SK-N-DZ (cell line): ENCODE results near the gene GPATCH11. TPM values are rescaled to one million over a fixed set of nuclear protein-coding genes. Genes with fewer than 3 reads are reported as not detected.

ENCODE experiments used
- DNase-seq: peaks from one replicate; pipeline ENCODE4 v3.0.0-alpha.2; 2015; ENCODE audit warnings: low spot score
- polyA plus RNA-seq, 2 experiments: library from polyadenylated mRNA; depleted of rRNA; stranded (reverse); fragments of >200 nt; gene quantifications; 2 replicates each; pipeline ENCODE4 v1.2.3, GENCODE V29; 2014

GPATCH11 gene
- polyA plus RNA-seq (2014; cell fraction: cytosol; rRNA removed) = 12.0 and 12.6 TPM in 2 replicates
- polyA plus RNA-seq (2014; cell fraction: nucleus; rRNA removed) = 5.0 and 5.2 TPM in 2 replicates

DNA sequence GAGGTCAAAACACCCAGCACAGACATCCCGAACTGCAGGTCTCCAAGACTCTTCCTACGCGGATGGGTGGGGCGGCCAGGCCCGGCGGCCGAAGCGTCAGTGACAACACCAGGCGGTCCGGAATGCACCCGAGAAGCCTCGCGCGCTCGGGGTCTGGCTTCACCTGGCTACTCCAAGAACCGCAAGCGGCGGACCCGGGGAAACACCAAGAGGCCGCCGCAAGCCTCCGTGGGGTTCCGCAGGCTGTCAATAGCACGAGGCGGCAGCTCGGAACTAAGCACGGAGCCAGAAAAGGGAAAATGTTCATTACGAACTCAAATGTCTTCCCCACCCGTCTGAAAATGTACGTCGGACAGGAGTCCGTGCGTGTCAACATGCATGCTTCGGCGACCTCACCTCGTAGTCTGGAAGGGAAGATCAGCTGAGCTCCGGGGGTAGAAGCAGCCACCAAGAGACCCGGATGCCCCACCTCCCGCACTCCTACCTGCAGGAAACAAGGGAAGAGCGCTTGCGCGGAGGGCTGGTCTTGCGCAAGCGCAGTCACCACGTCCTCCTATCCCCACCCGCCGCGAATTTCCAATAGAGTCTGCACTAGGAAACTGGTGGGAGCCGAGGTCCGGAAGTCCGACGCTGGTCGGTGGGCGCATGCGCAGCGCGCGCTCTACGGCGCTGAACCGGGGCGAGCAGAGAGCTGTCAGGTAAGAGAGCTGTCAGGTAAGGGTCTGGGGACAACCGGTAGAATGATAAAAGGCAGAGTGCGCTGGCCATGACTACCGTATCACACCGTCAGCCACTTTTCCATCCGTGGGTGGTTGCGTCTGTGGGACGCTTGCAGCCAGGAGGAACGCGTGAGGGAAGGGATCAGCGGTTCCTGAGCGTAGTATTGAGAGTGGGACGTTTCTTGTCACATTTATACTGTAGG, at the start of gene GPATCH11, which contains the start of gene HEATR5B:
TSS of gene GPATCH11 (plus strand) at position 646 of the 922 bp plus-strand sequence. CDS start 3,864 bp downstream, outside the sequence.
TSS of gene HEATR5B (minus strand) at position 500 of the 922 bp plus-strand sequence. CDS start 958 bp downstream, outside the sequence.
- peak; percentile 96 for DNase-seq

DNA sequence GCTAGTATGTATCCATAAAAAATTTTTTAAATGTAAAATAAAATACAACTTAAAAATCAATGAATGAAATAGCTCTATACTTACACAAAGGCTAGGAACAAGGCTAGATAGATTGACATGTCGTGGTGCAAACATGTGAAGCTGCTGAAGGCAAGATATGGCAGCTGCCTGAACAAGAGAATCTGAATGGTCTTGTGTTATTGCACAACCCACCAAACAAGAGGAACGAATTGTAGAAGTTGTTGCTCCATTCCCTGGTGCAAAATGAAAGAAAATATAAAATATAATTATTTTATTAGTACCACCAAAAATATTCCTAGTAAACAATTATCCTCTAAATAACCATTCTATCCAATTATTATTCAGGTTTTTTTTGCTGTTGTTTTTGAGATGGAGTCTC, 46.5 kb upstream of the GPATCH11 start:
- no peak for DNase-seq

DNA sequence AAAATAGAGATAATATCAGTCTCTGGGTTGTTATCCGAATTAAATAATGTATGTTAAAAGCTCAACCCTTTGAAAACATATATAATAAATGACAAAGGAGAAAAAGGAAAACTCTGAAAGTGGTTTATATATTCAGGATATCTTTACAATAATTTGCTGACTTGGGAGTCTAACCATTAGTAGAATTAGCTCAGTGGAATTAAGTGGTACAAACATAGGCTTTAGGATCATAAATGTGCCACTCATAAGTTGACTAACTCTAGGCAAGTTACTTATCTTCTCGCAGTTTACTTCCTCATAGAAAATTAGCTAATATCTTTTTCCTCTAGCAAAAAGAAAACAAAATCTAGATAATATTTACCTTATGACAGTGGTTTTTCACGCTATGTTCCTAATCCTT, 44.7 kb upstream of the GPATCH11 start:
- no peak for DNase-seq

DNA sequence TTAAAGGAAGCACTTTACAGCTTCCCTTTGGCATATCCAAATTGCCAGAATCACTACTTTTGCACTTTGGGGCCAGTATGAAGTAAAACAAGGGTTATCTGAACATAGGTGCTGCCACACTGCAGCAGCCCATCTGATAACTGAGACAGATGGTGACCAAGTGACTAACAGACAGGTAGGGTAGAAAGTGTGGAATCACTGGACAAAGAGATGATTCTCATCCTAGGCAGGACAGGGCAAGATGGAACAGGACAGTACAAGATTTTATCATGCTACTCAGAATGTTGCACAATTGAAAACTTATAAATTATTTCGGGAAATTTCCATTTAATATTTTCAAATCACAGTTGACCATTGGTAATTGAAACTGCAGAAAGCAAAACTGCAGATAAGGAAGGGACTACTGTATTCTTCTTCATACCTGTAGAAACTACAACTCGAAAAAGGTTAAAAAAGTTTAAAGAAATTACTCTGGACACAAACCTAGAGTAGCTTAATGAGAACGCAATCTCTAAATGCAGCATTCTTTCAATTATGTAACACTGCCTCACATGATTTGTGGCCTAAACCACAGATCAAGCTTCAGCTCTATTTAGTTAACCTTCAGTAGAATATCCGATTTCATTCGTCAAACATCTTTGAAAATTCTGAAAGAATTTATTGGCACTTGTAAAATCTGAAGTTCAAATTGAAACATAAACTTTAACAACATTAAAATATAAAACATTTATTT, 31.6 kb upstream of the GPATCH11 start:
- no peak for DNase-seq

DNA sequence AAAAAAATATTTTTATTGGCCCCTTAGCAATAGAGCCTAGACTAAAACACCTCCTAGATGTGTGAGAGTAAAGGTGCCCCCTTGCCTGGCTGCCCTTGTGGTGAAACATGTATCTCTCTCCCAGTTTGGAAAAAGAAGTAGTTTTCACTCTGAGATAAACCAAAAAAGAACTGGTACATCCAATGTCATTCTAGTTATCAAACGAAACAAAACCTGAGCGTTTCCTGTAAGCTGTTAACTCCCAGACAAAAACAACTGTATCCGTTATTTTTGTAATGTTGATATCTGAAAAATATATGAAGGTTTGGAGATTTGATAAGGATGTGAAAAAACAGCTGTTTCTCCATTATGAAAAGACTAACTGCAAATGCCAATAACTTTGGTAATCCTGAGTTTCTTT, 24.5 kb upstream of the GPATCH11 start:
- DNase-seq = no peak

DNA sequence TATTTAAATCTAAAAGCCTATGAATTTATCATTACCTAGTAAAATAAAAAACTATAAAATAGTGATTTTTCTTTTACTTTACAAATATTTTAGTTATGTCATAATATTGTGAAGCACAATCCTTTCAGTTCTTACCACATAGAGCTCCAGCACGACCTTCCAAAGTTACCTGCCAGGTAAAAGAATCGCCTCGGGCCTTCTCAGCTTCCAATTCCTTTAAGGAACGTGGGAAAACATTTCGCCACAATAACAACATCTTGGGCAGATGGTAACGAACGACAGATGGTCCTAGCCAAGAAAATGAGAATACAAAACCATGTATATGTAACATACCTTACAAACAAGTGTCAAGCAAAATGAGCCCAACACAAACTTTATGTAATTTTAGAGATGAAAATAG, 23.9 kb upstream of the GPATCH11 start:
- no peak for DNase-seq

DNA sequence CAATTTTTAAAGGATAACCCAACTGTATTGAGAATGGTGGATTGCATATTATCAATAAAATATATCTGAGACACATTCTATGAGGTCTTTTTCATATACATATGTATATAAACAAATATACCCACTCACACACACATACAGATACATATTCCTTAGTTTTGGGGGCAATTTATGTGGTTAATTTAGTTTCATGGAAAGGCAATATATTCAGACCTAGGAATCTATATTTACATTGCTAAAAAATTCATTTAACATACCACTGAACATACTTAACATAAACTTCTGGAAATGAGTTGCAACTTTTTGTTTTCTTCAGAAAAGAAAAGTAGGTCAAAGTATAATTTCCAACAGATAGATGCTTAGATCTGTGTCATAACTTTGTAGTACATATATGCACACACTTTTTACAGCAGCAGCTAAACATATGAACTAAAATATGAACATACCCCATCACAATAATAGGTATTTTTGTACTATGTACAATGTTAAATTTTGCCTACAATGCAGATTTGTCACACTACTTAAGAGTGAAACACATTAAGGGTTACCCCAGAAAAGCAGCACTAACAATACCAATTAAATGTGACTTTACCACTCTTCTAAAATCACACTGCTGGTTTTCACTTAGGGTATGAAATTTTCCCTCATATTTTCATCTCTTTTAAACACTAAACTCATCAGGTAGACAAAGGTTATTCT, 23.2 kb upstream of the GPATCH11 start:
- DNase-seq = no peak

DNA sequence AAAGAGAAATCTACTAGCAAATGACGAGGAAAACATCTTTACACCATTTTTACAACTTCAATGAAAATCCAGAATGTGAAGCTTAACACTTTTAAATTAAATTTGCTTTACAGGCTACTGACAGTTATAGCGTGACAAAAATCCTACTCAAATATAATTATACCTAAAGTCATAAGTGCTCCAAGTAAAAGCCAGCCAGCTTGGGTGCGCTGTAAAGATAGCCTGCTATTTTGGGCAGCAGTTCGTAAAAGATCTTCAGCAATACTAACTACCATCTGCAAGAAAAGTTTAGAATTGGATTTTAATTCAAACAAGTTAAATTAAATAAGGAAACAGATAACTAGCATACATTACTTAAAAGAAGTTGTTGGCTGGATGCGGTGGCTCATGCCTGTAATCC, 22.5 kb upstream of the GPATCH11 start:
- no peak for DNase-seq

DNA sequence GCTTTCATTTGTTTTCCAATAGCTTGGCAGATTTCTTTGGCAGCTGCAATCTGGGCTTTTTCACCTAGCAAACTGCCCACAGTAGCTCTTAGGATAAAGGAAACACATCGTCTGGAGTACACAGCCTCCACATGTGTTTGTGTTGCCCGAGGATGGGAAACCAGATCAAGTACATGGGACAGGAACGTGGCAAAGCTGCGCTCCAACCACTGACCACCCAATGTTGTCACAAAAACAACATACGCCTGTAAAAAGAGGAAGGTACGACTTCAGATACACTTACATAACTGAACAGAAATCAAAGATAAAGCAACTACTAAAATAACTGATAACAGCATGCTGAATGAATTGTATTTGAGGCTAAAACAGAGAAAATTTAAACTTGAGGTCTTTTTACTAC, 15.6 kb upstream of the GPATCH11 start:
- DNase-seq = no peak

DNA sequence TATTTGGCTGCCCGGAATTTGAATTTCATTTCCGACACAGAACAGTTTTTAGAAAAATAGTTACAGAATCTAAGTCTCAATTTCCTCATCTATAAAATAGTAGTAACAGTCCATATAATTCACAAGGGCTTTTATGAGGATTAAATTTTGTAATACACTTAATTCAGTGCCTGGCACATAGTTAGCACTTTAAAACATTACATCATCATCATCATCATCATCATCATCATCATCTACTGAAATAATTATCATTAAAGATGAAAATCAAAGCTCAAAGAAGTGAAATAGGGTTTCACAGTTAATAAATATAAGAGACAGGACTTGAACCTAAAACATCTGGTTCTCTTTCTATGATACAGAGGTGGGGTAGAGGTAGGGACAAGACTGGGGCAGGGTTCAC, 13.4 kb upstream of the GPATCH11 start:
- DNase-seq = no peak

DNA sequence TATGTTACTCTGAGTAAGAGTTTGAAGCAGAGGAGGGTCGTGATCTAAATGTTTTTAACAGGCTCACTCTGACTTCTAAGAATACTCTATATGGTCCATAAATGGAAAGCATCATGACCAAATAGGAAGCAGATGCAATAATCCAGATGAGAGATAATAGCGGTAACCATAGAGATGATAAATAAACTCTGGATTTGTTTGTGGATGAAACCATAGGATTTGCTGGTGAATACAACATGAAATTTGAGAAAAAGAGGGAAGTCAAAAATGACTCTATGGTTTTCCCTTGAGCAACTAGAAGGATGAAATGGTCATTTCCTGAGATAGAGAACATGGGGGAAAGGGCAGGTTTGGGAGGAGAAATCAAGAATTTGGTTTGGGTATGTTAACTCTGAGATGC, 4.1 kb upstream of the GPATCH11 start:
- DNase-seq = no peak

DNA sequence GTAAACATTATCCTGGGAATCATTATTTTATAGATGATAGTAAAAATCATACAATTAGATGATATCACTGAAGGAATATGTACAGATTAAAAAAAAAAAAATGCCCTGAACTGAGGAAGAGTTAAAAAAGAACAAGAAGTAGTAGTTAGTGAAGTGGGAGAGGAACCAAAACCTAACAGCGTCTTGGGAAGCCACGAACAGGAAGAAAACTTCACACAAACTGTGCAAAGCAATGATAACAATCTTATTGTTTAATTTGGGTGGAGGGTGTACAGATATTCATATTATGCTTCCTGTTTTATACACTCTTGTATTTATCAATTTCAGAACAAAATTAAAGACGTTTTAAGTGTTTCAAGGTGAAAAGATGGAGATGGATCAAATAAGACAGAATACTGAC, 3.6 kb upstream of the GPATCH11 start:
- no peak for DNase-seq

DNA sequence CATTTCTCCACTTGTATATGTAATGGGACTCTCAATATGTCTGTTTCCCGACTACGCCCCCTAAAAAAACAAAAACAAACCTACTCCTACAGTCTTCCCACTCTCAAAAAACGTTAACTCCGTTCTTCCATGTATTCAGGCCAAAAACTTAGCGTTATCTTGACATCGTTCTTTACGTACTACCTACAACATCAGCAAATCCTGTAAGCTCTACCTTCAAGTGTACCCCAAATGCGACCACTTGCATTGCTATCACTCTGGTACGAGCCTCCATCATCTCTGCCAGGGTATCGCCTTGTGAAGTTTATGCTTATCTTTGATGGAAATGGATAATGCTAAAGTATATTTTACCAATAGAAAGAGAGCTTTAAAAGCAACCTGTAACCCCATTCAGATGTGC, 479 bp downstream of the GPATCH11 start:
- DNase-seq = no peak

DNA sequence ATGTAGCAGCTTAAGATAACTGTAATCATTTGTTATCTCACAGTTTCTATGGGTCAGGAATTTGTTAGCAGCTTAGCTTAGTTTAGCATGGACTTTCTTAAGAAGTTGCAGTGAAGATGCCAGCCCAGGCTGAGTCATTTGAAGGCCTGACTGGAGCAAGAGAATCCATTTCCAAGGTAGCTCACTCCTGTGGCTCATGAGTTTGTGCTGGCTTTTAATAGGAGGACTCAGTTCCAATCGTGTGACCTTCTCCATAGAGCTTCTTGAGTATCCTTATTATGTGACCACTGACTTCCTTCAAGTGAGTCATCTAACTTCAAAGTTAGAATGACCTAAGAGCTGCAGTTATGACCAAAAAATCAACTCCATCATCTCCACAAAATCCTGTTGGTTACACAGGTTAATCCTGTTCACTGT, 1.4 kb downstream of the GPATCH11 start:
- no peak for DNase-seq

DNA sequence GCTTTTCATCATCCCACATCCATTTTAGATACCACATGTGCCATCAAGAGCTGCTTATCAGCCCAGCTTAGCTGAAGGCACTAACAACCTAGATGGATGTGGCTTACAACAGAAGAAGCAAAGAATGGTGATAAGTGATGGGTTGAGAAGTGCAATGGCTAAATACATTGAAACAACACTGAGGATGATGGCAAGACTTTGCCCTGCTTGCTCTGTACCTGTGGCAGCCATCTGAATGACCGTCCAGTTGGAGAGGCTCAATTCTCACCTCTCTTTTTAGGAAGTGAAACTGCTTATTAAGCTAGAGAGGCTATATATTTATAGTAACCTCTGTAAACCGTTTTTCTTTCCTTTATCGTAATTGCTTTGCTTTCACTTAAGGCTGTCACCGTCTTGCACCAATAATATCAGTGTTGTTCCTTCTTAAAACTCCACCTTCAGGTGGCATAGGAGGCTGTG, 5.7 kb downstream of the GPATCH11 start:
- DNase-seq = no peak

DNA sequence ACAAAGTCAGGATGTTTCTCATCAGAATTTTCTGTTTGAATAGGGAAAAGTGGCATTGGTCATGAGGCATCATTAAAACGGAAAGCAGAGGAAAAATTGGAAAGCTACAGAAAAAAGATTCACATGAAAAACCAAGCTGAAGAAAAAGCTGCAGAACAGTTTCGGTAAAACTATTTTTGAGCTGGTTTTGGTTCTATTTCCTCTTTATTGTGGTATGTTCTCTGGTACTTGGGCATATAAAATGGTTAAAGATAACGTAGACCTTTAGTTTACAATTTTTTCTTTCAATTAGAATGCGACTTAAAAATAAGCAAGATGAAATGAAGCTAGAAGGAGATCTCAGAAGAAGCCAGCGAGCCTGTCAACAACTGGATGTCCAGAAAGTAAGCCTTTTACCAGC, 7.6 kb downstream of the GPATCH11 start:
- DNase-seq = no peak

DNA sequence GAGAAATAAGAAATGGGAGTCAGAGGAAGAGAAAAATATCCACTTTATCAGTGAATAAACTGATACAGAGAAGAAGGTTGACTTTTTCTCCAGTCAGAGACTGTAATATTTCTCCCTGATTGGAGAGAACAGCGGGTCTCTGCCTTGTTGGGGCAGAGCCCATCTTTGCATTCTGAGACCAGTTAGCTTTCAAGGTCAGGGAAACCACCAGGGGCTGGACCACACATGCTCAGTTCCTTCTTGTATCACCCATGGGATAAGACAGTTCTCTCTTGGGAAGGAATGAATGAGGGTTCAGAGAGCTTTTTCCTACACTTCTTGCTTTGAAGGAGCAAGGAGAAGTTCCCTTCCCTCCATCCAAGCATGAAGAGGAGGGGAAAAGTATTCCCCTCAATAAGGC, 12.2 kb downstream of the GPATCH11 start:
- no peak for DNase-seq

DNA sequence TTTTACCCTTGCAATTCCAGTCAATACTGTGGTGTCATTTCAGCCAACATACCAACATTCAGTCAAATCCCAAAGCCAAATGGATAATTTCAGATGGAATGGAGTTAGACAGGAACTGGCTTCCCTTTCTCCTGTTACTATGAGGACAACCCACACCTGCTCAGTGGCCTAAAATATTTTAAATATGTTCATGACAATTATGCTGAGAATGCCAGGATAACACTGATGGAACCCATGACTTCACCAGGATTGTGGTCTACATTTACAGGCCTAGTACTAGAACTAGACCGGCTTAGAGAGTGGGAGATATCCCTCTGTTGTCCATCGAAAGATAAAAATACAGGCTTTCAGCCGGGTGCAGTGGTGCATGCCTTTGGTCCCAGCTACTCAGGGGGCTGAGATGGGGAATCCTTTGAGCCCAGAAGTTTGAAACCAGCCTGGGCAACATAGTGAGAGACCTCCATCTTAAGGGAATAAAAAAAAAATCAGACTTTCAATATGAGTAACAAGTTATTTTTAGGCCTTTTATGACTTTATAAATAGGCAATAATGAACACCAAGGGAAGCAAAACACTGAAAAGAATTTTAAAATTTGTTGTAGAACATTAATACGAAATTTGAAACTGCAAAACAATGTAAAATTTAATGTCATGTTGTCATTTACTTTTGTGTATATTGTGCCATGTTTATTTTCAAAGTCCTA, 14.2 kb downstream of the GPATCH11 start:
- no peak for DNase-seq

DNA sequence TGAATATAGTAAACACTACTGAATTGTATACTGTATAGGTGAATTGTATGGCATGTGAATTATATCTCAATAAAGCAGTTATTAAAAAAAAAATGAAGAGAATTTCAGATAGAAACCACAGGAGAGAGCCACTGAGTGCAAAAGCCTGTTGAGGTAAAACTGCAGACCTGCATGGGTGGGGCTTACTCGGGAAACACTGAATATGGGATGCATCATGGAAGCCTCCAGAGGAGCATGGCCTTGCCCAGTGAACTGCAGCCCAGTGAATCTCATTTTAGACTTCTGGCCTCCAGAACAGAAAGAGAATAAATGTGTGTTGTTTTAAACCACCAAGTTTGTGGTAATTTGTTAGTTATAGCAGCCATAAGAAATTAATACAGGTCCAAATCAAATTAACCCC, 15.7 kb downstream of the GPATCH11 start:
- DNase-seq = no peak

DNA sequence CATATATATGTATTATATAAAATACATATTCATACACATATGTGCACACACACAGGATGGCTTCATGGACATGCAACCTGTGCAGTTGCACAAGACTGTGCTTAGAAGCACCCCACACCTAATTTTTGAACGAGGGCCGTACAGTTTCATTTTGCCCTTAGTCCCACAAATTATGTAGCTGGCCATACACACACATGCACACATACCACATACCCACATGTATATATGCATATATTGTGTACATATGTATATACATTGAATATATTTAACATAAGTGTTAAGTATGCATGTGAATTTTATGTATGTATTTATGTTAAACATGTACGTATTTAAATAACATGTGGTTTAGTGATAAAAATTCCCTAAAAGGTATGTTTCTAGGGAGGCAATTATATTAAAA, 18.3 kb downstream of the GPATCH11 start:
- DNase-seq = no peak

DNA sequence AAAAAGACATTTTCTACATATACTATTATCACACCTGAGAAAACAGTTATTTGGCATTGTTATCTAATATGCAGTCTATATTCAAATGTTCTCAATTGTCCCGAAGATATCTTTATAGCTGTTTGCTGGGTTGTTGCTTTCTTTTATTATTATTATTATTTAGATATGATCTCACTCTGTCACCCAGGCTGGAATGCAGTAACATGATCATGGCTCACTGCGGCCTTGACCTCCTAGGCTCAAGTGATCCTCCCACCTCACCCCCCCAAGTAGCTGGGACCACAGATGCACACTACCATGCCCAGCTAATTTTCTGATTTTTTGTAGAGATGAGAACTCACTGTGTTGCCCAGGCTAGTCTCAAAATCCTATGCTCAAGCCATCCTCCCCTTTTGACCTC, 19.9 kb downstream of the GPATCH11 start:
- no peak for DNase-seq
